Stimulated activated CD8-positive, alpha-beta memory T cell treated with anti-CD3 and anti-CD28 coated beads, Interleukin-4, amount 100 ng/mL, for 1 hour (primary cell): ENCODE results near the gene AGRN.
A peak's percentile ranks its signal among the peaks of the same experiment; 100 is the strongest.
"Not testable (repeated sequence)": the region's sequence is repeated elsewhere in the genome, so short reads cannot be mapped to it uniquely, and the experiment has no call there.

ENCODE experiments used
- DNase-seq, 2 donors: peaks; one replicate each; pipeline ENCODE4 v3.0.0-alpha.2; 2020; ENCODE audit warnings: low read depth in 2 of 2, low spot score in 1 of 2

Gene AGRN

GRCh38 chr1:1065265-1065939 is 45.5 kb downstream of the AGRN start:
- DNase-seq, result no peak

DNA sequence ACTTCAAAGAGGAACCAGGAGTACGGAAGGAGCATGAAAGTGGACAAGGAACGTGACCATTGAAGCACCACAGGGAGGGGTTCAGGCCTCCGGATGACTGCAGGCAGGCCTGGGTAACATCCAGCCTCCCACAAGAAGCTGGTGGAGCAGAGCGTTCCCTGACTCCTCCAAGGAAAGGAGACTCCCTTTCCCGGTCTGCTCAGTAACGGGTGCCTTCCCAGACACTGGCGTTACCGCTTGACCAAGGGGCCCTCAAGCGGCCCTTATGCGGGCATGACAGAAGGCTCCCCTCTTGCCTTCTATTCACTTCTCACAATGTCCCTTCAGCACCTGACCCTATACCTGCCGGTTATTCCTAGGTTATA is 46.0 kb downstream of the AGRN start:
- not testable (repeated sequence) for DNase-seq

DNA sequence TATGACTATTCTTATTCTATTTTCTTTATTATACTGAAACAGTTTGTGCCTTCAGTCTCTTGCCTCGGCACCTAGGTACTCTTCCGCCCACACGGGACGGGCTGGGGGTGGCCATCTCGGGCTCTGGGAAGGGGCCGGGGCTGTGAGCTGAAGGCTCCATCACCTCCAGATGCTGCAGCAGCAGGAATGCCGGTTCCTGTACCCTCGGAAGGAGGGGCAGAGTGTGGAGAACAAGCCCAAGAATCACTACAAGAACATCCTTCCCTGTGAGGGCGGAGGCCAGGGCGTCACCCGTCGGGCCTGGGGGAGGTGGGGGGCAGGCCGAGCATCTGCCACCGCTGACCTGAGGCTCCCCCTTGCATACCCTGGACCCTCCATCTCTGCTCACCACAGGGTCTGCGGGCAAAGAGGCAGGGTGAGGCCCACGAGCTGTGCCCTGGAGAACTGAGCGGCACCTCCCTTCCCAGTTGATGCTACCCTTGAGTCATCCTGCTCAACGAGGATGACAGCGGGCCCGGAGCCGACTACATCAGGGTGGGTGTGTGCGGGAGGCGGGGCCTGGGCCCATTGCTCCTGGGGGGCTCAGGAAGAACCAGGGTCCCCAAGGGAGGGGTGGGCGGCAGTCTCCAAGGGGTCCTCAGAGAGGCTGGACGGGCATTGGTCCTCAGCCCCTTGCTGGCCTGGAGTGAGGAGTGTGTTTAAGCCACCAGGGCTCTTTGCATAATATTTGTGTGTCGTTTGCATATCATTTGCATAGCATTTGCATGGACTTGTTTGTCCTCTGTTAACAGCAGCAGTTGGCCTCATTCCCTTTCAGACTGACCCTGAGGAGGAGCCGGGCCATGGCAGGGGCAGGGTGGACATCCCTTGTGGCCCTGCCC is 46.7 kb downstream of the AGRN start:
- DNase-seq, result no peak

GRCh38 chr1:1067284-1067859 is 47.5 kb downstream of the AGRN start:
- DNase-seq, result no peak

- DNase-seq, result no peak
Observed at GRCh38 chr1:1067860-1068516, 48.1 kb downstream of the AGRN start.

GRCh38 chr1:1068517-1069055 is 48.7 kb downstream of the AGRN start:
- DNase-seq, result peak in 1 of 2 donors; percentile 12

- peak; percentile 72 to 78 for DNase-seq
Observed at GRCh38 chr1:1069056-1069710, 49.3 kb downstream of the AGRN start.

- DNase-seq, result no peak
Observed at GRCh38 chr1:1069711-1070676, 50.1 kb downstream of the AGRN start.

- no peak for DNase-seq
Observed at GRCh38 chr1:1071486-1072298, 51.8 kb downstream of the AGRN start.

GRCh38 chr1:1072299-1072848 is 52.5 kb downstream of the AGRN start:
- no peak for DNase-seq

DNA sequence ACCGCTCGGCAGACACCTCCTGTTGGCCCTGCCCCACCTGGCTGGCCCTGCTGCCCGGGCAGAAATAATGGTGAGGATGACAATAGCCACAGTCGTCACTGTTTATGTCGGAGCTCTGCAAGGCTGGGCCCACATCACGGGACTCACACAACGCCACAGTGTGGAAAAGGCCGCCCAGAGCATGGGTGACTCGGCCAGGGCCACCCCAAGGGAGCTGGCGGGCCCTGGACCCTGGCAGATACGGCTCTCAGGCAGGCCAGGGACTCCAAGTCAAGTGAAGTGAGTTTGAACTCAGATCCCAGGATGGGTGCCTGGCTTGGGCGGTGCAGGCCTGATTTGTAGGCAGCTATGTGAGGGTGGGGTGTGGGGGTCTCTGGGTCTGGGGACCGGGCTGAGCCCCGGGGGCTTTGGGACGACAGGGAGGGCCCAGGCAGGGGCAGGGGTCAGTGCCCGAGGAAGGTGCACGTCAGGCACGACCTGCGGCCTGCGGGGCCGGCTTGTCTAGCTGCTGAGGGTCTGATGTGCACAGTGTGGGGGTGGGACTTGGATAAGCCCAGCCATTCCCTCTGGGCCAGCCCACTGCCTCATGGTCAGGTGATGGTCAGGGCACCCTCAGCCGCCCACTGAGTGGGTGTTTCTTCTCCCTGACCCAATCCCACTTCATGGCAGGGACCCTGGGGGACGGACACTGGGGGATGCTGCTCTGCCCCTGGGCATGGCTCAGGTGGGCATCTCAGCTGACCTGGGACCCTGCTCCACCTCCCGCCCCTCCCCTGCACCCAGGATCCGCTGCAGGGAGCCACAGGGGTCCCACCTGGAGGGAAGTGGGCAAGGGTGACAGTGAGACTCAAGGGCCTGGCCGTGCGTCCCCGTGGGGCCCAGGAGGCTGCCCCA is 53.2 kb downstream of the AGRN start:
- no peak for DNase-seq

DNA sequence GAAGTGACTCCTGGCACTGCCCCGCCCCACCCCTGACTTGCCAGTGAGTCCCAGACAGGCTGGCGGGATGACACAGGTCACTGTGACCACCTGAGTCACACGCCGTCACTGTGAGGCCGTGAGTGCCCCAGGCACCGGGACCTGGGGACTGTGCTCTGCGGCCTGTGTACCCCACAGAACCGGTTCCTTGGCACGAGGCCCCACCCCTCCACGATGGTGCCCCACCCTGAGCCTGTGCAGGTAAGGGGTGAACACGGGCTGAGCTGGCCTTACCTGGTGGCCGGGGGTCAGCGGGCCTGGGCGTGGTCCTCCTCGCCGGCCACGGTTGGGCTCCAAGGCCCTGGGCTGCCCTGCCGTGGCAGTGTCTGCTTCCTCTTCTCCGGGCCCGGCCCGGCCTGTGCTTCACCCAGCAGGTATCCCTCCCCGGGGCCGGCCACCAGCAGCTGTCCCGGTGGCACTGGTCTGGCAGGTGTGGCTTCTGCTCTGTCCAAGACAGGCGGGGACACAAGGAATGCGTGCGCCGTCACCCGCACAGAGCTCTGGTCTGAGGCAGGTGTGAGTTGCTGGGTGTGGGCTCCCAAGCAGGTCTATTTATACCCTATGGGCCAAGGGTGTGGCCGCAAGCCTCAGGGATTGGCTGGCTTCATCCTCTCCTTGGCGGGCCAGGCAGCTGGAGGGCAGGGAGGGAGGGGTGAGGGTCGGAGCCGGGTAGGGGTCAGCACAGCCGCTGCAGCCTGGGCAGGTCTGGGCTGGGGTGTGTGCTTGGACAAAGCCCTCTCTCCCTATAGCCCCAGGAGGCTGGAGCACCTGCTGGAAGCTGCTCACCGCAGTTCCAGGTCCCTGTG is 54.0 kb downstream of the AGRN start, which contains the start of gene RNF223:
TSS of gene RNF223 (minus strand) at position 564 of the 845 bp plus-strand sequence. CDS start 1,740 bp downstream, outside the sequence.
- DNase-seq, result no peak

- no peak for DNase-seq
Observed at GRCh38 chr1:1074631-1075147, 54.8 kb downstream of the AGRN start.

DNA sequence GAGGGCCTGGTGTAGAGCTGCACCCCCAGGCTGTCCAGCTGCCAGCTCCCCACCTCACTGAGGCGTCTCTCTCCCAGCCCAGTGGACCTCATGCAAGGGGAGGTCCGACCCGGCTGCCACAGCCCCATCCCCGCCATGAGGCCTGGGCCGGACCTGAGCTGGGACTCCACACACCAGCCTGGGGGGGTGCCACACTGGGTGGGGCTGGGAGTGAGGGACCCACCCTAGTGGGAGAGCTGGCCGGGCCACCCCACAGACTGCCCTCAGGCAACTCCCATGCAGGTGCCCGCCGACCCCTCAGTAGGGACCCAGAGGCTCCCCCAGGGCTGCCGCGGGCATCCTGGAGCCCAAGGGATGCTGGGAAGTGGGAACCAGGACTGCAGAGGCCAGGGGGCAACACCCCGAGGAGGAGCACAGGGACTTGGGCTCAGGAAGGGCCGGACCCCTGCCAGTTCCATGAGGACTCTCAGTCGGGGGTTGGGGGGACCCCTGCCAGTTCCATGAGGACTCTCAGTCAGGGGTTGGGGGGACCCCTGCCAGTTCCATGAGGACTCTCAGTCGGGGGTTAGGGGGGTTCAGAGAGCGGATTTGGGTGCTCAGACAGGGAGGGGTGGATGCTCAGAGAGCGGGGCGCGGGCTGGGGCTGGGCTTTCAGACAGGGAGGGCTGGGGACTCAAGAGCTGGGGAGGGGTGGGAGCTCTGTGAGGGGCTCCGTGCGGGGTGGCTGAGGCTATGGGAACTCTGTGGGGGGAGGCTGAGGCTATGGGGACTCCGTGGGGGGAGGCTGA is 55.4 kb downstream of the AGRN start:
- no peak for DNase-seq

- DNase-seq, result not testable (repeated sequence)
Observed at GRCh38 chr1:1077396-1077795, 57.5 kb downstream of the AGRN start.
